Stimulated activated CD8-positive, alpha-beta memory T cell treated with anti-CD3 and anti-CD28 coated beads, Interleukin-7, amount 100 ng/mL, for 48 hours (primary cell): Measurements from ENCODE around the gene BSG.

Experiments
- DNase-seq, 2 donors: peaks; one replicate each; pipeline ENCODE4 v3.0.0-alpha.2; 2020; ENCODE audit warnings: low read depth in 1 of 2; ENCODE audit errors: extremely low read depth in 1 of 2

The BSG gene

GRCh38 chr19:572140-572742, at the start of gene BSG:
BSG (plus strand) TSS chr19:572596; CDS start chr19:572635, 39 bp downstream.
- peak; percentile 98 to 99 for DNase-seq

- no peak for DNase-seq
Observed at GRCh38 chr19:522726-523125, 49.7 kb upstream of the BSG start.

- no peak for DNase-seq
Observed at GRCh38 chr19:524062-524674, 48.2 kb upstream of the BSG start.

- DNase-seq, result no peak
Observed at GRCh38 chr19:525029-525428, 47.4 kb upstream of the BSG start.

- no peak for DNase-seq
Observed at GRCh38 chr19:525857-526419, 46.5 kb upstream of the BSG start.

GRCh38 chr19:530134-531008, 42.0 kb upstream of the BSG start:
- no peak for DNase-seq

- DNase-seq, result peak; percentile 77 to 84
Observed at GRCh38 chr19:531009-531752, 41.2 kb upstream of the BSG start.

- no peak for DNase-seq
Observed at GRCh38 chr19:531753-532560, 40.4 kb upstream of the BSG start, which contains the start of gene CDC34. CDC34 (plus strand) TSS chr19:531760; CDS start chr19:531932, 172 bp downstream.

GRCh38 chr19:532561-533363, 39.6 kb upstream of the BSG start:
- DNase-seq, result no peak

GRCh38 chr19:533364-534058, 38.9 kb upstream of the BSG start:
- no peak for DNase-seq

GRCh38 chr19:534088-534487, 38.3 kb upstream of the BSG start:
- no peak for DNase-seq

GRCh38 chr19:535017-535835, 37.2 kb upstream of the BSG start:
- no peak for DNase-seq

GRCh38 chr19:536031-536880, 36.1 kb upstream of the BSG start:
- no peak for DNase-seq

- no peak for DNase-seq
Observed at GRCh38 chr19:536881-537404, 35.5 kb upstream of the BSG start.

- no peak for DNase-seq
Observed at GRCh38 chr19:538641-539428, 33.6 kb upstream of the BSG start.
